DOHH2 (cell line): Measurements from ENCODE around the gene TPRN.
A peak's percentile ranks its signal among the peaks of the same experiment; 100 is the strongest.

ENCODE experiments used
- H3F3A ChIP-seq: fragments of 200-600 bp; sonication (generic), shearing (Covaris generic); 2 replicates; pipeline ENCODE4 v1.6.0; 2016; ENCODE audit warnings: antibody characterized with exemption, mild to moderate bottlenecking; ENCODE audit not compliant: control insufficient read depth, insufficient read depth
- H3K27ac ChIP-seq: fragments of 200-600 bp; sonication (generic); 2 replicates; pipeline ENCODE4 v1.5.1; 2014; ENCODE audit warnings: low read depth, mild to moderate bottlenecking, low read length, moderate library complexity
- H3K27me3 ChIP-seq: fragments of 200-600 bp; sonication (generic); 2 replicates; pipeline ENCODE4 v1.6.1; 2014; ENCODE audit warnings: mild to moderate bottlenecking, low read length, mixed read lengths; ENCODE audit not compliant: control insufficient read depth
- H3K36me3 ChIP-seq: fragments of 200-600 bp; sonication (generic); 2 replicates; pipeline ENCODE4 v1.6.1; 2014; ENCODE audit warnings: mild to moderate bottlenecking, low read length, moderate library complexity, mixed read lengths; ENCODE audit not compliant: control insufficient read depth
- H3K4me1 ChIP-seq: fragments of 200-600 bp; sonication (generic); 2 replicates; pipeline ENCODE4 v1.6.1; 2014; ENCODE audit warnings: mild to moderate bottlenecking, low read length, mixed read lengths; ENCODE audit not compliant: control insufficient read depth
- H3K4me2 ChIP-seq: fragments of 200-600 bp; sonication (generic); 2 replicates; pipeline ENCODE4 v1.6.0; 2014; ENCODE audit warnings: mild to moderate bottlenecking, low read length, moderate library complexity
- H3K4me3 ChIP-seq: fragments of 200-600 bp; sonication (generic); 2 replicates; pipeline ENCODE4 v1.5.1; 2014; ENCODE audit warnings: mild to moderate bottlenecking, low read length, mixed read lengths
- H3K79me2 ChIP-seq: fragments of 200-600 bp; sonication (generic); 2 replicates; pipeline ENCODE4 v1.6.1; 2014; ENCODE audit warnings: mild to moderate bottlenecking, low read length, mixed read lengths; ENCODE audit not compliant: control insufficient read depth
- H3K9me2 ChIP-seq: fragments of 200-600 bp; sonication (generic); replicated peaks from 2 replicates; pipeline ENCODE4 v1.6.1; 2014; ENCODE audit warnings: mild to moderate bottlenecking, low read length, mixed read lengths; ENCODE audit not compliant: control insufficient read depth
- H3K9me3 ChIP-seq: fragments of 200-600 bp; sonication (generic); 2 replicates; pipeline ENCODE4 v1.6.1; 2014; ENCODE audit warnings: antibody characterized with exemption, low read length, mixed read lengths; ENCODE audit not compliant: control insufficient read depth, insufficient read depth
- H4K20me1 ChIP-seq: fragments of 200-600 bp; sonication (generic); 2 replicates; pipeline ENCODE4 v1.6.0; 2014; ENCODE audit warnings: low read depth, mild to moderate bottlenecking, antibody characterized with exemption, low read length, moderate library complexity; ENCODE audit not compliant: control insufficient read depth, insufficient read depth
- EZH2phosphoT487 ChIP-seq: fragments of 200-600 bp; sonication (generic); IDR thresholded peaks from 2 replicates; pipeline ENCODE4 v1.6.1; 2017; ENCODE audit warnings: borderline replicate concordance, mild to moderate bottlenecking, antibody characterized with exemption, low read length, moderate library complexity, mixed read lengths
- TF ChIP-seq, protein P1 (sequence below): fragments of 200-600 bp; sonication (generic); IDR thresholded peaks from one replicate; pipeline ENCODE4 v1.5.1; 2014; ENCODE audit warnings: antibody characterized with exemption, mild to moderate bottlenecking, low read depth, low read length; ENCODE audit not compliant: poor library complexity, severe bottlenecking

Gene TPRN

DNA sequence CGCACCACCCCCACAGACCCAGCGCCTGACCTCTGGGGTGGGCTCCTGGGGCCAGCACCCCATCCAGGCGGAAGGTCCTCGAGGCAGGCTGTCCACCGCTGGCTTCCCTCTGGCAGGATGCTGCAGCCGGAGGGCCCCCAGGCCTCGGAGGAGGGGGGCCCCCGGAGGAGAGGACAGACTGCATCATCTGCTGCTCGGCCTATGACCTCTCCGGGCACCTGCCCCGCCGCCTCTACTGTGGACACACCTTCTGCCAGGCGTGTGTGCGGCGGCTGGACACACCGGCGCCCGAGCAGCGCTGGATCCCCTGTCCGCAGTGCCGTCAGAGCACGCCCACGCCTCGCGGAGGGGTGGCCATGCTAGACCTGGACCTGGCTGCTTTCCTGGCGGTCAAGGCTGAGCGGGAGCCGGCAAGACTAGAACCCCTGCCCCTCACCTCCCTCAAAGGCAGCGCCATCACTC, 28.0 kb upstream of the TPRN start:
- Histone ChIP-seq H3K4me2 (no peak overlapping the region), H3K27me3 (peaks cover 13% of the 10 kb centered on the region), H3K4me3 (no peak overlapping the region), H4K20me1 (no peaks in the 10 kb centered on the region), H3K36me3 (no peaks in the 10 kb centered on the region), H3K27ac (no peak overlapping the region), H3K79me2 (peaks cover 5% of the 10 kb centered on the region), H3K4me1 (peaks cover 25% of the 10 kb centered on the region), H3K9me3 (no peaks in the 10 kb centered on the region), H3K9me2 (no peaks in the 10 kb centered on the region), H3F3A (peaks cover 6% of the 10 kb centered on the region)
- no peak for TF ChIP-seq EZH2phosphoT487
- TF ChIP-seq, protein P1, sequence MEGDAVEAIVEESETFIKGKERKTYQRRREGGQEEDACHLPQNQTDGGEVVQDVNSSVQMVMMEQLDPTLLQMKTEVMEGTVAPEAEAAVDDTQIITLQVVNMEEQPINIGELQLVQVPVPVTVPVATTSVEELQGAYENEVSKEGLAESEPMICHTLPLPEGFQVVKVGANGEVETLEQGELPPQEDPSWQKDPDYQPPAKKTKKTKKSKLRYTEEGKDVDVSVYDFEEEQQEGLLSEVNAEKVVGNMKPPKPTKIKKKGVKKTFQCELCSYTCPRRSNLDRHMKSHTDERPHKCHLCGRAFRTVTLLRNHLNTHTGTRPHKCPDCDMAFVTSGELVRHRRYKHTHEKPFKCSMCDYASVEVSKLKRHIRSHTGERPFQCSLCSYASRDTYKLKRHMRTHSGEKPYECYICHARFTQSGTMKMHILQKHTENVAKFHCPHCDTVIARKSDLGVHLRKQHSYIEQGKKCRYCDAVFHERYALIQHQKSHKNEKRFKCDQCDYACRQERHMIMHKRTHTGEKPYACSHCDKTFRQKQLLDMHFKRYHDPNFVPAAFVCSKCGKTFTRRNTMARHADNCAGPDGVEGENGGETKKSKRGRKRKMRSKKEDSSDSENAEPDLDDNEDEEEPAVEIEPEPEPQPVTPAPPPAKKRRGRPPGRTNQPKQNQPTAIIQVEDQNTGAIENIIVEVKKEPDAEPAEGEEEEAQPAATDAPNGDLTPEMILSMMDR, result no peak

DNA sequence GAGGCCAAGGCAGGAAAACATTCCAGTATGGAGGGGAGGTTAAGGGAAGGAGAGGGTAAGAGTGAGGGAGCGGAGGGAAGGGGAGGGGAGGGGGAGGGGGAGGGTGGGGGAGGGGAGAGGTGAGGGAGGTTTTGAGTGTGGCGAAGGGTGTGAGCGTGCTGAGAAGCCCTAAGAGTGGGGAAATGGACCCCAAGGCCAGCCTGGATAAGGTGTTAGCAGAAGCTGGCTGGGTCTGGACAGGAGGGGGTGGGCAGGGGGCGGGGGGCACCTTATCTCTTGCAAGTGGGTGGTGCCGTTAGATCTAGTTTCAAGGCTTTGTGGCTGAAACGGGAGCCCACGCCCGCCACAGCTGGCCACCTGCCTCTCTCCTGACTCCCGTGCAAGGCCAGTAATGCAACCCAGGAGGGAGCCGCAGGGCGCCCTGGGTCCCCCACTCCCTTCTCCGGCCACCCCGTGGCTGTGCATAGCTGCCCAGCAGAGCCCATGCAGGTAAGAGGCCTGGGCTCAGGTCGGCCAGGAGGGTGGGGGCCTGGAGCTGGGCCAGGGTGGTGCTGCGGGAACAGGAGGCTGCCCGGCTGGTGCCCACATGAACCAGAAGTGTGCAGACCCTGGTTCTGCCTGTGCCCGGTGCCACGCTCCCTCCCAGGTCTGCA, 27.4 kb upstream of the TPRN start:
- no peak for TF ChIP-seq EZH2phosphoT487
- TF ChIP-seq, protein P1, result peak; percentile 2
- H3K4me1 ChIP-seq, result peaks cover 28% of the 10 kb centered on the region
- H3K9me3 ChIP-seq, result no peaks in the 10 kb centered on the region
- peaks cover 6% of the 10 kb centered on the region for H3F3A ChIP-seq
- peaks cover 5% of the 10 kb centered on the region for H3K79me2 ChIP-seq
- peaks cover 13% of the 10 kb centered on the region for H3K27me3 ChIP-seq
- H3K36me3 ChIP-seq, result no peaks in the 10 kb centered on the region
- H3K4me2 ChIP-seq, result no peak overlapping the region
- no peaks in the 10 kb centered on the region for H4K20me1 ChIP-seq
- no peak overlapping the region for H3K4me3 ChIP-seq
- no peaks in the 10 kb centered on the region for H3K9me2 ChIP-seq
- no peak overlapping the region for H3K27ac ChIP-seq

DNA sequence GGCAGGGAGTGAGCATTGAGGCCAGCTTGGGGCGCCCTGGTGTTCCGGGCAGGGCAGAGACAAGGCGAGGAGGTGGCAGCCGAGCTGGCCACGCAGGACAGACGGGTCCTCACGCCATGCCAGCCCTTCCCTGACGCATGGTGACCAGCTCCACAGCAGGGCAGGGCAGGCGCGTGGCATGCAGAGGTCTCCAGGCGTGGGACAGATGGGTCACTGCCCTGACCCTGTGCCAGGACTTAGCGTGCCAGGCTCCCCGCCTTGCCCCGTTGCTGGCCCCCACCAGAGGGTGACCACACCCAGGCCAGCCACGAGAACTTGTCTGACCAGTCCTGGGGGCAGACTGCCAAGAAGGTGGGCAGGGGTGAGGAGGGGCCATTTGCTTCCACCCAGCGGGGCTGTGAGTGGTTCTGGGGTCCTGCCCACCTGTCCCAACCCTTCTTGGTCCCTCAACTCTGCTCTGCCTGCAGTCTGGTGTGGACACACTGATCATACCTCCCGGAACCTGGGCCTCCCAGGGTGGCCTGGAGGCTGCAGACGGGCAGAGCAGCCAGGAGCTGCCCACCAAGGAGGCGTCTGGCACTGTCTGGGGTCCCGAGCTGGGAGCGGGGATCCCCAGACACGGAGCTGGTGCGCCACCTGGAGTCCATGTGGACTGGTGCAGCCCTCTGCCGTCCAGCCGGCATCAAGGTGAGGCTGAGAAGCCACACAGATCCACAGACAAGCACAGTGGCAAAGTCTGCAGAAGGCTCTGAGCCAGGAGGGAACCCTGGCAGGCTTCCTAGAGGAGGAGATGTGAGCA, 26.7 kb upstream of the TPRN start, which contains the start of gene RNF224:
RNF224 (plus strand) TSS at position 449 of the 799 bp plus-strand sequence. CDS start 834 bp downstream, outside the sequence.
- Histone ChIP-seq H3K9me3 (no peaks in the 10 kb centered on the region), H3K79me2 (peaks cover 5% of the 10 kb centered on the region), H3K9me2 (no peaks in the 10 kb centered on the region), H3F3A (peaks cover 6% of the 10 kb centered on the region), H3K36me3 (no peaks in the 10 kb centered on the region), H3K27ac (no peak within 1 kb of the TSS), H3K4me1 (peaks cover 35% of the 10 kb centered on the region), H3K4me3 (no peak within 1 kb of the TSS), H4K20me1 (no peaks in the 10 kb centered on the region), H3K4me2 (0 out of 2 replicates have a peak within 1 kb of the TSS, but pooled peaks have one; percentile 3), H3K27me3 (peaks cover 13% of the 10 kb centered on the region)
- TF ChIP-seq EZH2phosphoT487, result no peak
- TF ChIP-seq, protein P1, result peak; percentile 98
